ENCODE measurements around the gene ARID4B.
"Not testable (repeated sequence)": the region's sequence is repeated elsewhere in the genome, so short reads cannot be mapped to it uniquely, and the experiment has no call there.

ARID4B gene

DNA sequence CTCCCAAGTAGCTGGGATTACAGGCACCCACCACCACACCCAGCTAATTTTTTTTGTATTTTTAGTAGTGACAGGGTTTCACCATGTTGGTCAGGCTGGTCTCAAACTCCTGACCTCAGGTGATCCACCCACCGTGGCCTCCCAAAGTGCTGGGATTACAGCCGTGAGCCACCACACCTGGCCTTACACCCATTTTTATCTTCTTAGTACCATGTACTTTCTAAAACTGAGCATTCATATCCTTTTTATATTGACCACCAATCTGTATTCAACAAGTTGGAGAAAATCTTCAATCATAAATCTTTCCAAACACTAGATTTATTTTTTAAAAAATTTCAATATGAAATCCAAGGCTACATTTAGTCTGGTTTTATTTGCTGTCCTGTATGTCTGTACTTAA, 113.0 kb downstream of the ARID4B start:
- DNase-seq: not testable (repeated sequence)

DNA sequence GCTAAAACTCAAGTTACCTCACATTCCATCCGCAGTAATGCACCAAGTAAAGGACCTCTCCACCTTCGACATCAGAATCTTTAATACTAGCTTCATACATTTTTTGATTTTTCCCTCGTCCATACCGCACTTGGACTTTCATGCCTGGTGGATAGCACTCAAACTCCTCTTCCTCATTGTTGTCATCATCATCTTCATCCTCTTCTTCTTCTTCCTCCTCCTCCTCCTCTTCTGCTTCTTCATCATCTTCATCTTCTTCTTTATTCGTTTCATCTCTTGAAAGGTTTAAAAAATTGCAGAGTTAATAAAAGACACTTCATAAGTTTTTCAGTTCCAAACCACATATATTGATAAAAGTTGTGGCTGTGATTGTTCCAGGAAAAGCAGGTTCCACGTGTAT, 114.2 kb downstream of the ARID4B start:
- no peak for DNase-seq

DNA sequence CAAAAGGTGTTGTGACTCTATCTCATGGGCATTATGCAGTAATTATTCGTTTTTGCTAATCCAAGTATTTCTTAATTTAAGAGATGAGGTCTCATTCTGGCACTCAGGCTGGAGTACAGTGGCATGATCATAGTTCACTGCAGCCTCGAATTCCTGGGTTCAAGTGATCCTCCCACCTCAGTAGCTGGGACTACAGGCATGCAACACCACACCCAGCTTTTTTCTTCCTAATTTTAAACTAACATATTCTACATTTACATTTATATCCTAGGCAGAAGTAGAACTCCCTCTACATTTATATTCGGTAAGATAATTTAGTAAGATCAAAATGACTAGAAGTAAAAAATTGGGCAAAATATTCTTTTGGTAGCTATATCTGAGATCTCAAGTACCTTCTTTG, 116.5 kb downstream of the ARID4B start:
- no peak for DNase-seq

DNA sequence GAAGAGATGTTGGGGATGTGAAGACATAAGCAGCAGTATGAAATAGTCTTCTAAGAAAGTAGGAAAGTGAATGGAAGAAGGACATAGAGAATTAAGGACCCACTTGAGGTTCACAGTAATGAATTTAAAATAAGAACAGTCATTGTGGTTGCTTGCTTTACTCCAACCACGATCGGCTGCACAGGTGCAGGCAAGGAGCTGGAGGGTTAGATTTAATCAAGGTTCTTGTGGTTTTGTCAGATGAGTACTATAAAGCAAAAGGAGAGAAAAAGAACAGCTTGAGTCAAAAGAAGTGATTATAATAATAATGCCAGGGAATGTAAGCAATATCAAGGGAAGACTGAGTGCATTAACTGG, 120.8 kb downstream of the ARID4B start:
- no peak for DNase-seq

DNA sequence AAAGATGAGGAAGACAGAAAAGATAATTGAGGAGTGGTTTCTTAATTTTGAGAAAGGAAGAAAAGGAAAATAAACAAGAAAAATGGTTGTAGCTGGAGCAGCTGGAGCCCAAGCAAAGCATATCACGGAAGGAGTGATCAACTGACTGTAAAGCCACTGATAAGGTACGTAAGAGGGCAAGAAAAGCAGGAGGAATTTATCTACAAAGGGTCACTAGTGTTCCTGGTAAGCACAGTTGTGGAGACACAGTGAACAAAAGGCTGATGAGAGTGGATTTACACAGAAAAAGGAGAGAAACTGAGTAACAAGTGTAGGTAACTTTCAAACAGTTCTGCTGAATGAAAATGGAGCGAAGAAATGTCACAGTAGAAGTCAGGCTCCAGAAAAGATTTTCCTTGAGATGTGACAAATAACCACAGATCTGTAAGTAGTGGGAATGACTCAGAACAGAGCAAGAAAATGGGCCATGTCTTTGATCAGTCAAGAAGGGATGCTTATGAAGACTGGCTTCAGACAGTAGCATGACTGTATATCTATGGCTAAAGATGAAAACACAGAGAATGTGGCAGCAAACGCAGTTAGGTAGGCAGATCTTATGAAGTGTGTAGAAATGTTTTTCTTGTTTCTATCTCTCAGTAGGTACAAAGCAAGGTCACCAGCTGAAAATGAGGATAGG, 121.3 kb downstream of the ARID4B start:
- no peak for DNase-seq

DNA sequence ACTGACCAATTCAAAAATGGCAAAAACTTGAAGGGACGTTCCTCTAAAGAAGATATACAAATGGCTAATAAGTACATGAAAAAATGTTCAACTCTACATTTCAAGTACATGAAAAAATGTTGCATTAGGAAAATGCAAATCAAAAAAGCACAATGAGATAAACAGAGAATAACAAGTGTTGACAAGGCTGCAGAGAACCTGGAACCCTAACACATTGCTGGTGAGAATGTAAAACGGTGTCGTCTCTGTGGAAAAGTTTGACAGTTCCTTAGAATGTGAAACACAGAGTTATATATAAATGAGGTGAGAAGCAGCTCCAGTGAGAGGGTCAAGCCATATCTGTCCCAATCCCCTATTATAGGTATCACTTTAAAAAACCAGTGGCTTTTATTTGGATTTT, 122.3 kb downstream of the ARID4B start:
- DNase-seq: no peak

DNA sequence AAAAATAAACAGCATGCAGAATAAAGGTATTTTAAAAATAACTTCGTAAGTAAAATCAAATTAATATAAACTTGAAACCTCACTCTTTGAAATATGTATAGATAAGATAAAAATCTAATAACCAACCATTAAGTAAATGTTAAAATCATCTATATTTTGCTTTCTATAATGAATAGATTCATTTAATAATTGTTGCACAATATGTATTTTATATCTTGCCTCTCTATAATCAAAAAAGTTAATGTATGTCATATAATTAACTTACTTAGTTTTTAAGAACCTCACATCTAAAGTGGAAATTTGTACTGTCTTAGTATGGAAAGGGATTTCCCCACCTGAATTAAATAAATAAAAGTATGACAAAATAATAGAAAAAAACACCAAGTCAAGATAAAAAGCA, 124.6 kb downstream of the ARID4B start:
- no peak for DNase-seq

DNA sequence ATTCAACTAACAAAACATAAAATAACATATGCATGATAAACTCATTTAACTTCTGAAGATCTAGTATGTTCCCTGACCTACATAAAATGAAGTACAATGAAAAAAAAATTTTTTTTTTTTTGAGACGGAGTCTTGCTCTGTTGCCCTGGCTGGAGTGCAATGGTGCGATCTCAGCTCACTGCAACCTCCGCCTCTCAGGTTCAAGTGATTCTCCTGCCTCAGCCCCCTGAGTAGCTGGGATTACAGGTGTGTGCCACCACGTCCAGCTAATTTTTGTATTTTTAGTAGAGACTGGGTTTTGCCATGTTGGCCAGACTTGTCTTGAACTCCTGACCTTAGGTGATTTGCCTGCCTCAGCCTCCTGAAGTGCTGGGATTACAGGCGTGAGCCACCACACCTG, 125.5 kb downstream of the ARID4B start:
- DNase-seq: not testable (repeated sequence)

DNA sequence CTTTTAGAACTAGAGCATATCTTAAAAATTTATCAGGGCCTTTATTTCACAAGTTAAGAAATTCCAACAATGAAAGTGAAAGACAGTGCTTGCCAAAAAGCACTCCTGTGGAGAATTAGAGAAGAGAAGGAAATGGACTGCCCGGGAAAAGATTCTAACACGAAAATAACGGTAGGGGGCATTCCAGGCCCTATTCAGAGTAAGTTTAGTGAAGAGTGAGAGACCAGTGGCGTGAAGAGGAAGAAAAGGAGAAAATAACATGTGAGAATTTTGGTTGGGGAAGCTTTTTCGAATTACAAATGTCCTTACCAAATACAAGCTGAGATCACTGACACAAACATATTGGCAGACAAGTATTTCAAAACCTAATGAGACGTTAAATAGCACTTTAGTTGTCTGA, 128.5 kb downstream of the ARID4B start:
- no peak for DNase-seq

DNA sequence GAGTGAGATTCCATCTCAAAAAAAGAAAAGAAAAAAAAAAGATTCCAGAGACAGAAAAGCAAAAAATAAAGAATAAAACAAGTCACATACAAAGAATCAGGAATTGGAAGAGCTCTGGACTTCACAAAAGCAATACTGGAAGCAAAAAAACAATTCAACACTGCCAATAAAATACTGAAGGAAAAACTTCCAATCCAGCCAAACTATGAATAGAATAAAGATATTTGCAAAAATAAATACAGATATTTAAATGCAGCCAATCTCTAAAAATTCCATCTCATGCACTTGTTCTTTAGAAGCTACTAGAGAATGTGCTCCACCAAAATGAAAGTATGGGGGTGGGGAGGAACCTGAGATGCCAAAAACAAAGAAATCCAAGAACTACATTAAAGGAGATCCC, 137.5 kb downstream of the ARID4B start:
- no peak for DNase-seq

DNA sequence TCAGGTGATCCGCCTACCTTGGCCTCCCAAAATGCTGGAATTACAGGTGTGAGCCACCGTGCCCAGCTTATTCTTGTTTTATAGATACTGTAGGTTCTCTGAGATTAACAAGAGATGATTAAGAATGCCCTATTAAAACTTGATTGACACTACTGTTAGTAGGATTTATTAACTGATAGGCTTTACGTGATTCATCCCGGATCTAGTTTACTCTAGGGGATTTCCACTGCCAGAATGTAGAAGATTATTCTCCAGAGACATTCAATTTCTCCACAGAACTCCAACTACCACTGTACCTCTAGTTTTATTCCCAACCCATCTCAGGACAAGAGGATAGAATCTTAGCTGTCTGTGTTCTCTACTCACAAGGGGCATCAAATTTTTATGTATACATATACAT, 140.7 kb downstream of the ARID4B start:
- no peak for DNase-seq

DNA sequence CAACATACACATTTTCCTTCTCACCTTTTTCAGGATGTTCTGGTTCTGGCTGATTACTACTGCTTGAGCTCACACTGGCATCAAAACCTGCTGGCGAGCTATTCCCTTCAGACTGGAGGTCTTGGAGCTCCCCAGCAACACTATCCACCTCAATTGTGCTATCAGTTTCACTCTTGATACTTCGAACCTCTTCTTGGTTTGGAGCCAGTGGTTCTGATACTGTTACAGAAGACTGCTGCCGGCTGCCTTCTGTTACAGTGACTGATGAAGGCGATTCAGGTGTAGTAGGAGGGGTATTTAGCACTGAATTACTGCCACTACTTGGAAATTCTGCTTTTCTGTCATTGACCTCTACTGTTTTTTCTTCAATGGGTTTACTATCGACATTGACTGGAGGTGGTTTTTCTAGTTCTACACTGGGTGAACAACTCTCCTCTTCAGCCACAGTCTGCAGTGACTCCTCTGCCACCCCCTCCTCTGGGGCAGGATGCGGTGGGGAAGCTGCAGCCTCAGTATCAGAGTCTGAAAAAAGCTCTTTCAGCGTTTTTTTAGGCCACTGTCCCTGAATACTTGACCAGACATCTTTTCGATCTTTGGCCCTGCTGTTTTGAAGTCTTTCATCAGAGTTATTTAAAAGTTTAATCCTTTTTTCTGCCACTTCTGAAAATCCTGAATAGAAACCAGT, 146.3 kb downstream of the ARID4B start:
- DNase-seq: no peak

DNA sequence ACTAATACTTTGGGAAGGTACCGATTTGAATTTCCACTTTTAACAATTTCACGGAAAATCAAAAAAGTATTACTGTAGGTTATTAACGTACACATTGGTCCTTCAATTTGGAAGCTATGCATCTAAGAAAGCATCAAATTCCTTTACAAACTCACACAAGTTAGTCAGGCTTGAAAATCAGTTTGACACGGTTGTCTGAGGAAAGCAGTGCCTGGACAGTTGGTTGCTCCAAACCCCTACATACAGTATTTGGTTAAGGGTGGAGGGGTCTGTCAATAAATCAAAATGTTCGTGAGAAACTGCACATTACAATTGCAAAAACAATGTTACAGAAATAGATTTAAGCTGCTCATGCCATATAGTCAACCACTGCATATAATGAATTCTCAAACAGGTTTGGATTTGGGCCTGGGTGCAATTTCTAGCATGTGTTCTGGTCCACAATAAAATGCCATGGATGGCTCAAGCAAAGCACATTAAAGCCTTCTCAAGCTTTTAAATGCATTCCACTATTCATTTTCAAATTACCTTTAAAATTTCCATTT, 147.0 kb downstream of the ARID4B start:
- DNase-seq: no peak

DNA sequence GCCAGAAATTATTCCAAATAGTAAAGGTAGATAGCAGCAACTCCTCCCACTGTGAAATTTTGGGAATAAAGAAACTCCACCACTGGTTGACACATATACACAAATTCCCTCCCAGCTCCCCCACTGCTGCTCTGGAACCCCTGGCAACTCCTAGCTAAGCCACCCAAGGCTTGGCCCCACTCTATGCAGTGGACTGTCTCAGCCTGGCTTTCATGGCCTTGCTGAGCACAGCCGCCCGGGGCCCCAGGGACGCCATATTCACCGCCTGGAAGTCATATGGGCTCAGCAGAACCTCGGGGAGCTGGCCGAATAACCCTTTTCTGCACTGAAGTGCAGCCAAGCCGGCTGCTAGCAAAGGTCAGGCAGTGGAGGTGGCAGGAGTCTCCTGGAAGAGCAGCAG, 151.5 kb downstream of the ARID4B start:
- DNase-seq: no peak

DNA sequence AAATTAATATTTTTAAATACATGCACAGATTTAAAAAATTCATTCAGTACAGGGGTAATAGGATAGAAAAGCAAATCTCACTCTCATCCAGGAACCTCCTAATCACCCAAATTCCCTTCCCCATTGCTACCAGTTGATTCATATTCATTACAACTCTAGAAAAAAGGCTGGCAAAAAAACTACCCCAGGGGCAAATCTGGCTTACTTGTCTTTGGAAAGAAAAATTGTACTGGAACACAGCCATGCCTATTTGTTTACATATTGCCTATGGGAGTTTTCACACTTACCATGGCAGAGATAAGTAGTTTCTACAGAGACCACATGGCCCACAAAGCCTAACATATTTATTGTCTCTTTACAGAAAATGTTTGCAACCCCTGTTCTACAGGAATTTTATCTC, 158.0 kb downstream of the ARID4B start:
- no peak for DNase-seq

DNA sequence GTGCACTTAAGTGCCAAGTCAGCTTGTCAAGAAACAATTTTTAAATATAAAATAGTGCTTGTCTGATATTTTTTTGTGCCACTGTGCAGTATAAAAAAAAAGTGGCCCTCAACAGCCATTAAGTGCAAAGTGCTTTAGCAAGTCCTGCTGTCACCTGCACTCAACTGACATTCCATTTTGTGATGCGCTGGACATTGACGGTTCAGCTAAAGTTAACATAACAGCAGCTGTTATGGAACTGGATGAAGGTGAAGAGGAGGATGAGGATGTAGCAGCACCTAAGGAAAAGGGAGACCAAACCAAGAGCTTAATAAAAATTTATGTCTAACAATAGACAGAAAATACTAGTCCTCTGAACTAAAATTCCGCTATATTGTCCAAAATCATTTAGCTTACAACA, 159.6 kb downstream of the ARID4B start:
- DNase-seq: no peak

DNA sequence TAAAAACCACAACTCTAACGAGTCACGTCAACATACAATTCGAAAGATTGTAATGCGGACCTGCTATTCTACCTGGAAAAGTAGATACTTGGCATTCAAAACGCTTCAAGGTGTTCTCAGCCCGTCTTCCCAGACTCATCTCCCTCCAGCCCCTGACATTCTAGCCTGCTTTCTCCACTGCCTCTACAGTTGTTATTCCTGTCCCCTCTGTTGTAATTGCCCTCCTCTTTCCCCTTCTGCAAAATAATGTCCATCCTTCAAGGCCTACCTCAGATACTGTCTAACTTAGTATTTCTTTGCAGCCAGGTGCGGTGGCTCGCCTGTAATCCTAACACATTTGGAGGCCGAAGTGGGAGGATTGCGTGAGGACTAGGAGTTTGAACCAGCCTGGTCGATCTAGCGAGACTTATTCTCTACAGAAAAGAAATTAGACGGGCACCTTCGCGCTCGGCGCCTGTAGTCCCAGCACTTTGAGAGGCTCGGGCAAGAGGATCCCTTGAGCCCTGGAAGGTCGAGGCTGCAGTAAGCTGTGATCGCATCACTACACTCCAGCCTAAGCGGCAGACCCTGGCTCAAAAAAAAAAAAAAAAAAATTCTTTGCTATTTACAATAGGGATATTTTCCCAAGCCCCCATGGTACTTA, 166.2 kb downstream of the ARID4B start:
- DNase-seq: no peak

DNA sequence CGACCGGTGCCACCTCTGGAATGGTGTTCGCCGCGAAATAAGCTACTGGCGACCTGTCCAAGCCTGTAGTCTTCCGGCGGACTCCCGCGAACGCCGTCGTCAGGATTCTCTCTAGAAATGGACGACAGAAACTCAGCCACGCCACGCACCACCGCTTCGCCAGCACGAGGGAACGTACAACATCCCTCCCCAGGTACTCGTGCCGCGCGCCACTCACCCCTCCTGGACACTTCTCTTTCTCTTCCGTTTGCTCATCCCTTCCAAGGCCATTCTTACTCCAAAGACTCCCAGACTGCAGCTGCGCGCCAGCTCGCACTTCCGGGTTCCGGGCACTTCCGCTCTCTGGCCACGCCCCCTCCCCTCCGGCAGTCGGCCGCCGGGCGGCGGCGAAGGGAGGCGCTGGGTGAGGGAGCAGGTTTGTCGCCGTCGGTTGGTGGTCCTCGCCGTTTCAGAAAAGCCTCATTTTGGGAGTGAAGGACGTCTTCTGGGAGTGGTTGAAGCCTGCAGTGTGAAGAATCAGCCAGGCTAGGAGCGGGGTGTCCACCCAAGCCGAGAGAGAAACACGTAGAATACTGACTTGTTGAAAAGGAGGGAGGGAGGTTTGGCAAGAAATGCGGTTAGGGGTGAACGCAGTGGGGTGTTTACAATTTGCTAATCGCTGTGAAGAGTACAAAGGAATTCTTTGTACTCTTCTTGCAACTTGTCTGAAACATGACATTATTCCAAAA, 166.9 kb downstream of the ARID4B start, which contains the start of gene RBM34:
TSS of gene RBM34 (minus strand) at position 294 of the 728 bp plus-strand sequence. CDS start at position 270, 24 bp downstream.
- peak; percentile 36 to 74 for DNase-seq

DNA sequence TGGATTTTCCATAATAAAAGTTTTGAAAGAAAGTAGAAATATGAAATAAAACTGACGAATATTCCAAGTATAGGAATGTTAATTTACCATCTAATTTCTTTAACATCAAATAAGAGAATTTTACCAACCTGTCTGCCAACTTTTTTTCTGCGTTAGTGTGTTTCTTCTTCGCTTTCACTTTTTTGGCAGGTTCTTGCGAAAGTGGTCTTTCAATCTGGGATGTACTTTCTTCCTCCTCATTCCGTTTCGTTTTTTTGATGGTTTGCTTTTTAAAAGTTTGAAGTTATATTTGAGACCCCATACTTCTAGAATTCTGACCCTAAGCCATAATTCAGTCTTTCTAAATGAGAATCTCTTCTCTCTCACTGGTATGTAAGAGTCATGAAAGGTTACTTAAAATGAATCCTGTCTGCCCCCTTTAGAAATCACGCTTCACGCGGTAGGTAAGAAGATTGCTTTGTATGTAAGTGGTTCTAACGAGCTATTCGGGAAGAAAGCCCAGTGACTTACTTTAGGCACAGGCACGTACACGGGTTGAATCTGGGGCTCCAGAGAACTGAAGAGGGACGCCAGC, 167.5 kb downstream of the ARID4B start:
- DNase-seq: no peak

DNA sequence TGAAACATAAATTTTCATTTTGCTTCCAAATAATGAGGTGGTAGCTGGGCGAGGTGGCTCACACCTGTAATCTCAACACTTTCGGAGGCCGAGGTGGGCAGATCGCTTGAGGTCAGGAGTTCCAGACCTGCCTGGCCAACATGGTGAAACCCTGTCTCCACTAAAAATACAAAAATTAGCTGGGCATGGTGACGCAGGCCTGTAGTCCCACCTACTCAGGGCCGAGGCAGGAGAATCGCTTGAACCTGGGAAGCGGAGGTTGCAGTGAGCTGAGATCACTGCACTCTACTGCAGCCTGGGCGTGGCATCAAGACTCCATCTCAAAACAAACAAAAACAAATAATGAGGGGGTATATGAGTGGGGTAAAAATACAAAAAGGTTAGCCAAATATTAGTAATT, 168.0 kb downstream of the ARID4B start:
- DNase-seq: not testable (repeated sequence)

DNA sequence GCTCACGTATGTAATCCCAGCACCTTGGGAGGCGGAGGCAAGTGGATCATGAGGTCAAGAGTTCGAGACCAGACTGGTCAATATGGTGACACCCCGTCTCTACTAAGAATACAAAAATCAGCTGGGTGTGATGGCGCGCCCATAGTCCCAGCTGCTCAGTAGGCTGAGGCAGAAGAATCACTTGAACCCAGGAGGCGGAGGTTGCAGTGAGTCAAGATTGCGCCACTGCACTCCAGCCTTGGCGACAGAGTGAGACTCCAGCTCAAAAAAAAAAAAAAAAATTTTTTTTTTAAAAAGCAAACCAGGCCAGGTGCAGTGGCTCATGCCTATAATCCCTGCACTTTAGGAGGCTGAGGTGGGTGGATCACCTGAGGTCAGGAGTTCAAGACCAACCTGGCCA, 168.7 kb downstream of the ARID4B start:
- DNase-seq: not testable (repeated sequence)

DNA sequence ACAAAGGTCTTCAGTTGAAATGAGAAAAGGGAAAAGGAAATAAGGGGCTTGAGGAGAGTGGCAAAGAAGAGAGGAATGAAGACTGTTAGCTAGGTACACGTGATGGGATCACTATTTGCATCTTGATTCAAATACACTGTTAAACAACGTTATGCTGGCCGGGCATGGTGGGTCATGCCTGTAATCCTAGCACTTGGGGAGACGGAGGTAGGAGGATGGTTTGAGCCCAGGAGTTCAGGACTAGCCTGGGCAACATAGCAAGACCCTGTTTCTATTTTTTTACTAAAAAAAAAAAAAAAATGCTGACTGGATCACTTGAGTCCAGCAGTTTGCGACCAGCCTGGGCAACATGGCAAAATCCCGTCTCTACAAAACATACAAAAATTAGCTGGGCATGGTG, 169.3 kb downstream of the ARID4B start:
- no peak for DNase-seq

DNA sequence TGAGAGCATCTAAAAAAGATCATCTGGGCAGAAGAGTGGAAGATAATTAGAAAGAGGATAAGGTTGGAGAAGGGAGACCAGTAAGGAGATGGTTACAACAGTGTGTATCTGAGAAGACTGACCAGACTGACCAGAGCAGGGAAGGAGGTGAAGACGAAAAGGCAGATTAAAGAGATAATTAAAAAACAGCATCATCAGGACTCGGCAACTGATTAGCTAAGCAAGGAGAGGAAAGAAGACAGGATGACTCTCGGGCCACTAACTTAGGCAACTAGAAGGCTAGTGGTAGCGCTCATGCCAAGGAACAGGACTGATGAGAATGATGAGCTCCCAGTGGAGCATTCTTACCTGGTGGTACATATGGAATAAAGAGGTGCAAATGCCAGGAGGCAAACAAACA, 170.8 kb downstream of the ARID4B start:
- no peak for DNase-seq

Data from NCI-H187 (cell line).